ENCODE measurements around the gene IL5.

The IL5 gene

DNA sequence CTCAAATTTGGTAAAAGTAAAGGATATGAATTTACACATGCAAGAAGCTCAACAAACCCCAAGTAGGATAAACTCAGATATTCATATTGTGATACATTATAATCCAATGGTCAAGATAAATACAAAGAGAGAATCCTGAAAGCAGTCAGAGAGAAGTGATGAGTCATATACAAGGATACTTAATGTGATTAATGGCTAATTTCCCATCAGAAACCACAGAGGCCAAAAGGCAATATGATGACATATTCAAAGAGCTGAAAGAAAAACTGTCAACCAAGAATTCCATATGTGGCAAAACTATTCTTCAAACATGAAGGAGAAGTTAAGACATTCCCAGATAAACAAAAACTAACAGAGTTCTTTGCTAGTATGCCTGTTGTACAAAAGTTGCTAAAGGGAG, 33.2 kb downstream of the IL5 start:
- FAIRE-seq (no peak), DNase-seq (ENCODE audit: insufficient read length, low spot score) (no peak)
- TF ChIP-seq POU2F2 (IDR thresholded peaks at IDR 0.05; ENCODE audit: low read depth, low read length) (no peak), SPI1 (IDR thresholded peaks at IDR 0.05; ENCODE audit: low read depth, low read length) (no peak), POLR2A (IDR thresholded peaks at IDR 0.05; ENCODE audit: low read depth, low read length) (no peak), PAX5 (IDR thresholded peaks at IDR 0.05; ENCODE audit: insufficient read depth, low read length, severe bottlenecking) (no peak), POLR2AphosphoS5 (IDR thresholded peaks at IDR 0.05; ENCODE audit: low read depth, low read length) (no peak), TAF1 (IDR thresholded peaks at IDR 0.05; ENCODE audit: low read depth, low read length) (no peak)

- FAIRE-seq: peak; percentile 94
- no peak for DNase-seq (ENCODE audit: insufficient read length, low spot score)
- TF ChIP-seq SPI1 (IDR thresholded peaks at IDR 0.05; ENCODE audit: low read depth, low read length) (no peak), PAX5 (IDR thresholded peaks at IDR 0.05; ENCODE audit: insufficient read depth, low read length, severe bottlenecking) (no peak), TAF1 (IDR thresholded peaks at IDR 0.05; ENCODE audit: low read depth, low read length) (no peak), POLR2A (IDR thresholded peaks at IDR 0.05; ENCODE audit: low read depth, low read length) (no peak), POLR2AphosphoS5 (IDR thresholded peaks at IDR 0.05; ENCODE audit: low read depth, low read length) (no peak), POU2F2 (IDR thresholded peaks at IDR 0.05; ENCODE audit: low read depth, low read length) (no peak)
Measured at GRCh38 chr5:132506094-132506692, 37.1 kb downstream of the IL5 start.

DNA sequence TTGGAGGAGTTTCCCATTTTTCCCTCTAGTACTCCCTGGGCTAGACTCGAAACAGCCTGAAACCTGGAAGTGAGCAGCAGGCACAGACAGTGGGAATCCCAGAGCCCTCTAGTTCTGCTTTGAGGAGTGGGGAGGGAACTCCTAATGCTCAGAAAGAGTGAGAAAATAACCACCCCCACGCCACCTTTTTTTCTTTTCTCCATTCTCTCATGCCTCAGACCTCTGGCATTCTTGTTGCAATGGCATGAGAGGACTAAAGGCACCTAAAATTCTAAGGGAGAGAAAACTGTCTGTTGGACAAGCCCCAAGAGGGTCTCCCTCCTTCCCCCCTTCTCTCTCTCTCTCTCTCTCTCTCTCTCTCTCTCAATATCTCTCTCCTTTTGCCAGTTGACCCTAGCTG, 37.7 kb downstream of the IL5 start:
- FAIRE-seq: no peak
- no peak for DNase-seq (ENCODE audit: insufficient read length, low spot score)

DNA sequence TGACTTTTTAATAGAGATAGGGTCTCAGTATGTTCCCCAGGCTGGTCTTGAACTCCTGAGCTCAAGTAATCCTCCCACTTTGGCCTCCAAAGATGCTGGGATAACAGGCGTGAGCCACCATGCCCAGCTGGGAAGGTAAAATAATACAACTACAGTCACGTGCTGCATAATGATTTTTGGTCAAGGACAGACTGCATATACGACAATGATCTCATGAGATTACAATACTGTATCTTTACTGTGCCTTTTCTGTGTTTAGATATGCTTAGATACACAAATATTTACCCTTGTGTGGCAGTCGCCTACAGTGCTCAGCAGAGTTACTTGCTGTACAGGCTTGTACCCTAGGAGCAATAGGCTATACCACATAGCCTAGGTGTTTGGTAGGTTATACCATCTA, 38.6 kb downstream of the IL5 start:
- TF ChIP-seq POLR2A (IDR thresholded peaks at IDR 0.05; ENCODE audit: low read depth, low read length) (no peak), POU2F2 (IDR thresholded peaks at IDR 0.05; ENCODE audit: low read depth, low read length) (no peak), PAX5 (IDR thresholded peaks at IDR 0.05; ENCODE audit: insufficient read depth, low read length, severe bottlenecking) (no peak), TAF1 (IDR thresholded peaks at IDR 0.05; ENCODE audit: low read depth, low read length) (no peak), SPI1 (IDR thresholded peaks at IDR 0.05; ENCODE audit: low read depth, low read length) (no peak), POLR2AphosphoS5 (IDR thresholded peaks at IDR 0.05; ENCODE audit: low read depth, low read length) (no peak)
- DNase-seq (ENCODE audit: insufficient read length, low spot score): no peak
- FAIRE-seq: no peak

More for the DNA sequence above, 37.7 kb downstream of the IL5 start:
- no peak for TF ChIP-seq POU2F2 (IDR thresholded peaks at IDR 0.05; ENCODE audit: low read depth, low read length)
- TF ChIP-seq SPI1 (IDR thresholded peaks at IDR 0.05; ENCODE audit: low read depth, low read length): no peak
- no peak for TF ChIP-seq POLR2A (IDR thresholded peaks at IDR 0.05; ENCODE audit: low read depth, low read length)
- TF ChIP-seq PAX5 (IDR thresholded peaks at IDR 0.05; ENCODE audit: insufficient read depth, low read length, severe bottlenecking): no peak
- no peak for TF ChIP-seq TAF1 (IDR thresholded peaks at IDR 0.05; ENCODE audit: low read depth, low read length)
- no peak for TF ChIP-seq POLR2AphosphoS5 (IDR thresholded peaks at IDR 0.05; ENCODE audit: low read depth, low read length)

DNA sequence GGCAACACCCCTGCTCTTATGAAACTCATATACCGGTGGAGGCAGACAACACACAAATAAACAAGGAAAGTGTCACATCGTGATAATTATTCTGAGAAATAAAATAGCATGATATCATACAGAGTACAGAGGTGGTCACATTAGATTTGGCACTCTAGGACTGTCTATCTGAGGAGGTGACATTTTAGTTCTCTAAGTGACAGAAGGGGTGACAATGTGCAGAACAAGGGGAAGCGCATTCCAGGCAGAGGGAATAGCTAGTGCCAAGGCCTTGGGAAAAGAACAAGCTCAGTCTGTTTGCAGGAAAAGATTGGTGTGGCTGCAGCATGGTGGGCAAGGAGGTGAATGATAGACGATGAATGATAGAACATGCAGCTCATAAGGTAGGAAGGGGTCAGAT, 40.1 kb downstream of the IL5 start:
- no peak for FAIRE-seq

DNA sequence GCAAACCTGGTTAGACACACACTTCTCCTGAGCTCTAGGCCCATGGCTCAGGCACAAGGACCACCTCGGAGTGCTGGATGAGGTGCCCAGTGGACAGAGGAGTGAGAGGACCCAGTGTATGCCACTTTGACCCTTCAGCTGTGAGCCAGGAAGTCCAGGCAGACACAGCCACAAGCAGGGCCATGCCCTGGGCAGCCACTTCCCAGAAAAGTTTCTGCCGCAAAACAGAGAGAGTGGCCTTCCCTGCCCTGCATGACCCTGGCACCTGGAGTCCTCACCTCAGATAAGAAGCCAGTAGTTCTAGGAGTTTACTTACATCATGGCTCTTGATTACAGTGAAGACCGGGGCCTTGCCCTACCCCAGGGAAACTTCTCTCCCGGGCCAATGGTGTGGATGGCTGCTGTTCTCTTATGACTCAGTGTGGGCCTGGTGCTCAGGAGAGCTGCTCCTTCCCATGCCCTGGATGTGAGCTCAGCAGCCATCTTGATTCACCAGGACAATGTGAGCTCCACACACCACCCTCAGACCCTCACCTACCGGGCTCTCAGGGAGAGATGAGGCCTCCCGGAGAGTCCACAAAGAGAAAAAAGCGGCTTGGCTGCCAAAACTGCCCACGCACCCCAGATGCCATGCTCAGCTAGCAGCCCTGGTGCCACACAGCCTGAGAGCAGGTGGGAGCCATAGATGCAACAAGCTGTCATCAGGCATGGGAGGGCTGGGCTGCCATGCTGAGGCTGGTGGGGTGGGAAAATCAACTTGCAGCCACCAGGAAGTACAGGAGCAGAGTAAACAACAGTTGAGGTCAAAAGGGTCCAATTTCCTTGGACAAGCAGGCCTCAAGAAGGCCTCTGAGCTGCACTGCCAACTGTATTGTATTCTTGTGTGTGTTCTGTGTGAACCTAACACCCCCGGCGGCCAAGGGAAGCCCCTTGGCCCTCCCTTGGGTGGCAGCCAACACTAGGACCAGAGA, 41.1 kb downstream of the IL5 start:
- TF ChIP-seq TAF1 (IDR thresholded peaks at IDR 0.05; ENCODE audit: low read depth, low read length) (no peak), POLR2A (IDR thresholded peaks at IDR 0.05; ENCODE audit: low read depth, low read length) (no peak), POLR2AphosphoS5 (IDR thresholded peaks at IDR 0.05; ENCODE audit: low read depth, low read length) (no peak), PAX5 (IDR thresholded peaks at IDR 0.05; ENCODE audit: insufficient read depth, low read length, severe bottlenecking) (no peak), POU2F2 (IDR thresholded peaks at IDR 0.05; ENCODE audit: low read depth, low read length) (no peak), SPI1 (IDR thresholded peaks at IDR 0.05; ENCODE audit: low read depth, low read length) (no peak)
- FAIRE-seq (peak; percentile 50), DNase-seq (ENCODE audit: insufficient read length, low spot score) (no peak)

More for the DNA sequence above, 40.1 kb downstream of the IL5 start:
- TF ChIP-seq TAF1 (IDR thresholded peaks at IDR 0.05; ENCODE audit: low read depth, low read length): no peak
- no peak for TF ChIP-seq POLR2AphosphoS5 (IDR thresholded peaks at IDR 0.05; ENCODE audit: low read depth, low read length)
- no peak for TF ChIP-seq POLR2A (IDR thresholded peaks at IDR 0.05; ENCODE audit: low read depth, low read length)
- TF ChIP-seq SPI1 (IDR thresholded peaks at IDR 0.05; ENCODE audit: low read depth, low read length): no peak
- no peak for TF ChIP-seq POU2F2 (IDR thresholded peaks at IDR 0.05; ENCODE audit: low read depth, low read length)
- no peak for TF ChIP-seq PAX5 (IDR thresholded peaks at IDR 0.05; ENCODE audit: insufficient read depth, low read length, severe bottlenecking)
- DNase-seq (ENCODE audit: insufficient read length, low spot score): no peak

DNA sequence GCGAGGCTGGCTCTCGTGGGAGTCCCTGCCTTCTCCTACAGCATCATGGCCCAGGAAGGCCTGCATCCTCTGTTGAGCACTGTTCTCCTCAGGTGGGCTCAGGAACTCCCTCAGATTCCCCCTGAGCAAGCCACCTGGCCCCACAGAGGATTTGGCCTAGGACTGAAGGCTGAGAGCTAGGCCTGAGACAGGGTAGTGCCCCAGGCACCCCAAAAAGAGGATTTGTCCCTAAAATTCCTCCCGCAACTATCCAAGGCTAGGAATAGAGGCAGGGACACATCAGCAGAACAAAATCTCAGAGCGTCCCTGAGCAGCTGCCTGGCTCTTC, 41.7 kb downstream of the IL5 start:
- no peak for TF ChIP-seq POLR2AphosphoS5 (IDR thresholded peaks at IDR 0.05; ENCODE audit: low read depth, low read length)
- FAIRE-seq (no peak), DNase-seq (ENCODE audit: insufficient read length, low spot score) (no peak)

- TF ChIP-seq SPI1 (IDR thresholded peaks at IDR 0.05; ENCODE audit: low read depth, low read length) (no peak), POU2F2 (IDR thresholded peaks at IDR 0.05; ENCODE audit: low read depth, low read length) (no peak), POLR2AphosphoS5 (IDR thresholded peaks at IDR 0.05; ENCODE audit: low read depth, low read length) (no peak), TAF1 (IDR thresholded peaks at IDR 0.05; ENCODE audit: low read depth, low read length) (no peak), POLR2A (IDR thresholded peaks at IDR 0.05; ENCODE audit: low read depth, low read length) (no peak), PAX5 (IDR thresholded peaks at IDR 0.05; ENCODE audit: insufficient read depth, low read length, severe bottlenecking) (no peak)
- FAIRE-seq (peak; percentile 72), DNase-seq (ENCODE audit: insufficient read length, low spot score) (no peak)
Measured at GRCh38 chr5:132500931-132501628, 42.2 kb downstream of the IL5 start.

DNA sequence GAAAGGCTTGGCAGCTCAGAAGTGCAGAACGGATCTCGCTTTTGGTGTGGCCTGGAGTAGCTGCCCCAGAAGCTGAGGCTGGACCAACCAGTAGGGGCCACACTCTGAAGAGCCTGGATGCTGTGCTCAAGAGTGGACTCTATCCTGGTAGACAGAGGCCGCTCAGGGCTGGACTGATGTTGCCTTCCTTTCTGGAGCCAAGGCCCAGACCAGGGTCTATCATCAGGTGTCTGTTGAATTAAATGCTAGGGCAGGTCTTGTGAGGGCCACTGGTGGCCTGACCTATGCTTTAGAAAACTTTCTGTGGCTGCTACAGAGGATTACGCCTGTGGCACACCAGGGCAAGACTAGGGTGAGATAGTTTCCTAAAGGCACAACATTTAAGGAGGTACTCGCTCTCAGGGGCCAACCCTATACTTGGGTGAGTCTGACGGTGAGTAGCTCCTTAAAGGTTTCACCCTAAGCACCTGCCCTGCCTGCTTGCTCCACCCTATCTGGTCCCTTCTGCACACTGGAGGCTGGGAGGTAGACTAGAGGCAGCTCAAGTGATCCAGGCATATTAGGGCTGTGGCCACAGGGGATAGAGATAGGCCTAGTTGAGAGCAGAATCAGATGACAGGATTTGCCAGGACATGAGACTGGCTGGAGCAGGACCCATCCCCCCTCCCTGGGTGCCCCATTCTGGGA, 42.9 kb downstream of the IL5 start:
- TF ChIP-seq SPI1 (IDR thresholded peaks at IDR 0.05; ENCODE audit: low read depth, low read length): no peak
- TF ChIP-seq PAX5 (IDR thresholded peaks at IDR 0.05; ENCODE audit: insufficient read depth, low read length, severe bottlenecking): no peak
- no peak for TF ChIP-seq POU2F2 (IDR thresholded peaks at IDR 0.05; ENCODE audit: low read depth, low read length)
- no peak for TF ChIP-seq TAF1 (IDR thresholded peaks at IDR 0.05; ENCODE audit: low read depth, low read length)
- no peak for TF ChIP-seq POLR2AphosphoS5 (IDR thresholded peaks at IDR 0.05; ENCODE audit: low read depth, low read length)
- TF ChIP-seq POLR2A (IDR thresholded peaks at IDR 0.05; ENCODE audit: low read depth, low read length): no peak
- DNase-seq (ENCODE audit: insufficient read length, low spot score) (no peak), FAIRE-seq (no peak)
